Right kidney (tissue), 1 donor: ENCODE measurements around the gene MYO1C.
"Not testable (repeated sequence)": the region's sequence is repeated elsewhere in the genome, so short reads cannot be mapped to it uniquely, and the experiment has no call there.

Source experiments
- DNase-seq: peaks from one replicate; pipeline ENCODE4 v3.0.0-alpha.2; 2016

MYO1C gene

DNA sequence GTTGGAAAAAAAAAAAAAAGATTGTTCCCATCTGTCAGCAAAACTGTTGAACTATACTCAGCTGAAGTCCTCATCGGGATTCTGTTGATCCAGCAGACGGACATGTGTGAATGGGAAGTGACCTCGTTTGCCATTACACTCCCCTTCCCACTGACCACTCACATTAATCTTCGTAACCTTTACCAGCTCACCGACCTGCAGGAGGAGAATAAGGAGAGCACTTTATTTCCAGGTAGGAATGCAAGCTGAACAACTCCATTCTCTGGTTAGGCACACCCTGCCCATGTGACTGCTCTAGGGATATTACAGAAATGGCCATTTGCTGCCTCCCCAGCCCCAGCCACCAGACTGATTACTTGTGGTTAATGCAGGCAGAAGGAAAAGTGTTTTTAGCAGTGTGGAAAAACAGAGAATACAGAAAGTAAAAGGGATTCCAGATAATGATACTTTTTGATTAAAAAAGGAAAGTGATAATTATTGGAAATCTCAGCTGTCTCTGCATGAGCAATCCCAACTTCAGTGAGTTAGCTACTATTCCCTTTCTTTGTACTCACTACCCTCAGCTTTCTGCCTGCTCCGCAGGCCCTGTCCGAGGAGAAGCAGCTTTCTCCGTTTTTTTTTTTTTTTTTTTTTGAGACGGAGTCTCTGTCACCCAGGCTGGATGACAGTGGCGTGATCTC lies 68.9 kb downstream of the MYO1C start:
- DNase-seq = peak; percentile 30

GRCh38 chr17:1422885-1423284 lies 69.6 kb downstream of the MYO1C start:
- DNase-seq = no peak

- DNase-seq = no peak
These were observed 71.0 kb downstream of the MYO1C start for GRCh38 chr17:1421470-1421869.

DNA sequence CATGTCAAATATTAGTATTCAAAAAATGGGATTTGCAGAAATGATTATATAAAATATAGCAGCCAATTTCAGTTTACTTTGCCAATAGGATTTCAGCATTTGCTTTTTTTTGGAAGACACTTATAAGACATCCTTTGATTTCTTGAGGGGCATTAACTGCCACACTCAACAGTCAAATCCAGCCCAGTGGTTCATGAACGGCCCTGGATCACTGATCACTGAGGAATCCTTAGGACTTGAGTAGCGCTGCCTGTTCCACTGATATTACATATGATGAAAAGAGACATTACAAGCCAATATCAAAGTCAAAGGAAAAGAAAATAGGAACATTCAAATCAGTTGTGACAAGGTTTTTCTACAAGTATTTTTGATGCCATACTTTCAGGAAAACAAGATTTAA lies 71.5 kb downstream of the MYO1C start:
- no peak for DNase-seq

- DNase-seq = no peak
These were observed 72.3 kb downstream of the MYO1C start for GRCh38 chr17:1420163-1420562.

GRCh38 chr17:1418476-1418875 lies 74.0 kb downstream of the MYO1C start:
- not testable (repeated sequence) for DNase-seq

DNA sequence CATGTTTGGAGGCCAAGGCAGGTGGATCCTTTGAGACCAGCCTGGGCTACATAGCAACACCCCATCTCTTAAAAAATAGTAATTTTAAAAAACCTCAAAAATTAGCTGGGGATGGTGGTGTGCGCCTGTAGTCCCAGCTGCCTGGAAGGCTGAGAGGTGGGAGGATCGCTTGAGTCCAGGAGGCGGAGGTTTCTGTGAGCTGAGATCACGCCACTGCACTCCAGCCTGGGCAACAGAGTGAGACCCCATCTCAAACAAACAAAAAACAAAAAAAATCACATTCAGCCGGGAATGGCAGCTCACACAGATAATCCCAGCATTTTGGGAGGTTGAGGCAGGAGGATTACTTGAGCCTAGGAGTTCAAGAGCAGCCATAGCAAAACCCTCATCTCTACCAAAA lies 76.1 kb downstream of the MYO1C start:
- DNase-seq = no peak

DNA sequence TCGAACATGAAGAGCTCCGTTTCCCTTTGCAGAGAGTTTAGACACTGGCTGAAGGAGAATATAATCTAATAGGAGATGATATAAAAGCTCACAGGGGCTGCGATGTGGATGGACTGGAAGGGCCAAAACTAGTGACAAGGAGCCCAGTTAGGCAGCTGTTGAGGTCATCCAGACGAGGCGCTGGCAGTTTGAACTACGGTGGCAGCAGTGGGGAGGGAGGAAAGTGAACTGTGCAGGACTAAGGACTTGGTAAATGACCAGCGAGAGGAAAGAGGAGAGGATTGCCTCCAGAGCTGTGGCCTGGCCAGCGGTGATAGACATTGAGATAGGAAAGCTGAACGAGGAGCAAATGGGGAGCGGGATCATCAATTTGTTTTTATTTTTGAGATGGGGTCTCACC lies 77.9 kb downstream of the MYO1C start:
- no peak for DNase-seq
